Thymus (tissue), 11 donors: ENCODE data around the gene GPR173. TPM values are rescaled to one million over a fixed set of nuclear protein-coding genes. Genes with fewer than 3 reads are reported as not detected.

Experiments used
- DNase-seq, 9 donors: peaks; one replicate each; pipeline ENCODE4 v3.0.0-alpha.2; 2013; ENCODE audit warnings: low spot score in 9 of 9, low read depth in 6 of 9, missing footprints in 1 of 9
- H3K27ac ChIP-seq, 2 donors: one replicate each; pipeline ENCODE4 v1.5.1; 2013; ENCODE audit warnings: control low read depth in 1 of 2, low read depth in 1 of 2, low read length in 1 of 2, mild to moderate bottlenecking in 1 of 2, moderate library complexity in 1 of 2
- H3K27me3 ChIP-seq, 2 donors: one replicate each; pipeline ENCODE4 v1.5.1; 2013; ENCODE audit warnings: low read length in 1 of 2; ENCODE audit not compliant: control insufficient read depth in 2 of 2, insufficient read depth in 1 of 2
- H3K36me3 ChIP-seq, 2 donors: one replicate each; pipeline ENCODE4 v1.5.1; 2013; ENCODE audit warnings: low read length in 1 of 2, mild to moderate bottlenecking in 1 of 2, moderate library complexity in 1 of 2; ENCODE audit not compliant: control insufficient read depth in 2 of 2, insufficient read depth in 2 of 2
- H3K4me1 ChIP-seq, 2 donors: one replicate each; pipeline ENCODE4 v1.5.1; 2013; ENCODE audit warnings: low read length in 2 of 2; ENCODE audit not compliant: control insufficient read depth in 2 of 2, insufficient read depth in 2 of 2
- H3K4me3 ChIP-seq, 2 donors: one replicate each; pipeline ENCODE4 v1.5.1; 2013; ENCODE audit warnings: low read length in 2 of 2, control low read depth in 1 of 2, mild to moderate bottlenecking in 1 of 2
- H3K9me3 ChIP-seq, 2 donors: one replicate each; pipeline ENCODE4 v1.5.1; 2013; ENCODE audit warnings: low read length in 1 of 2, mild to moderate bottlenecking in 1 of 2; ENCODE audit not compliant: control insufficient read depth in 2 of 2, insufficient read depth in 1 of 2
- WGBS: extraction: QIAGEN DNeasy Blood & Tissue Kit; methylation state at CpG from one replicate; pipeline ENCODE4 v1.1.7; 2013; 5-methylcytosine and 5-hydroxymethylcytosine counted together
- polyA plus RNA-seq: library from polyadenylated mRNA; stranded (reverse); fragments of 200-250 nt; gene quantifications from one replicate; pipeline ENCODE4 v1.2.3, GENCODE V29; 2013
- total RNA-seq: library from RNA; stranded (reverse); fragments of 120-200 nt; gene quantifications from one replicate; pipeline ENCODE4 v1.2.4, GENCODE V29; 2013
- donor health status: healthy.

The GPR173 gene
- total and polyA plus RNA-seq, 2 donors: 0.61 to 1.5 TPM

GRCh38 chrX:53013291-53013690, 35.3 kb upstream of the GPR173 start:
- H3K9me3 ChIP-seq: no peaks in the 10 kb centered on the region
- no peaks in the 10 kb centered on the region for H3K27me3 ChIP-seq
- DNase-seq: no peak
- H3K4me1 ChIP-seq: no peaks in the 10 kb centered on the region
- H3K27ac ChIP-seq: no peak overlapping the region
- H3K4me3 ChIP-seq: no peak overlapping the region
- no peaks in the 10 kb centered on the region for H3K36me3 ChIP-seq
- 94% methylated on average over 1 of the region's 1 CpG for WGBS

GRCh38 chrX:53018627-53019026, 30.0 kb upstream of the GPR173 start:
- Histone ChIP-seq H3K27me3 (no peaks in the 10 kb centered on the region), H3K4me3 (no peak overlapping the region), H3K36me3 (no peaks in the 10 kb centered on the region), H3K4me1 (no peaks in the 10 kb centered on the region), H3K9me3 (no peaks in the 10 kb centered on the region), H3K27ac (no peak overlapping the region)
- WGBS: 39% methylated on average over 4 of the region's 4 CpGs
- DNase-seq: no peak

- Histone ChIP-seq H3K27ac (no peak overlapping the region), H3K4me3 (no peak overlapping the region), H3K27me3 (no peaks in the 10 kb centered on the region), H3K36me3 (no peaks in the 10 kb centered on the region), H3K9me3 (no peaks in the 10 kb centered on the region), H3K4me1 (no peaks in the 10 kb centered on the region)
- DNase-seq: no peak
- WGBS: 78% methylated on average over 8 of the region's 8 CpGs
Observed at GRCh38 chrX:53022381-53022780, 26.2 kb upstream of the GPR173 start.

- Histone ChIP-seq H3K4me3 (no peak overlapping the region), H3K27me3 (no peaks in the 10 kb centered on the region), H3K27ac (no peak overlapping the region), H3K4me1 (no peaks in the 10 kb centered on the region), H3K36me3 (no peaks in the 10 kb centered on the region), H3K9me3 (no peaks in the 10 kb centered on the region)
- no peak for DNase-seq
- WGBS: 97% methylated on average over 1 of the region's 1 CpG
Observed at GRCh38 chrX:53028678-53029077, 19.9 kb upstream of the GPR173 start.

GRCh38 chrX:53031380-53031779, 17.2 kb upstream of the GPR173 start:
- no peaks in the 10 kb centered on the region for H3K36me3 ChIP-seq
- no peak for DNase-seq
- H3K27me3 ChIP-seq: no peaks in the 10 kb centered on the region
- H3K9me3 ChIP-seq: no peaks in the 10 kb centered on the region
- H3K4me1 ChIP-seq: no peaks in the 10 kb centered on the region
- 75% methylated on average over 4 of the region's 4 CpGs for WGBS
- H3K27ac ChIP-seq: no peak overlapping the region
- H3K4me3 ChIP-seq: no peak overlapping the region

GRCh38 chrX:53036149-53036548, 12.4 kb upstream of the GPR173 start:
- no peak overlapping the region for H3K4me3 ChIP-seq
- H3K27me3 ChIP-seq: no peaks in the 10 kb centered on the region
- H3K27ac ChIP-seq: no peak overlapping the region
- H3K9me3 ChIP-seq: no peaks in the 10 kb centered on the region
- no peaks in the 10 kb centered on the region for H3K4me1 ChIP-seq
- 83% methylated on average over 5 of the region's 5 CpGs for WGBS
- no peak for DNase-seq
- H3K36me3 ChIP-seq: no peaks in the 10 kb centered on the region

GRCh38 chrX:53039236-53039635, 9.4 kb upstream of the GPR173 start:
- Histone ChIP-seq H3K4me1 (no peaks in the 10 kb centered on the region), H3K27me3 (peaks cover 0 to 2% of the 10 kb centered on the region in 2 donors), H3K36me3 (no peaks in the 10 kb centered on the region), H3K9me3 (no peaks in the 10 kb centered on the region), H3K4me3 (no peak overlapping the region), H3K27ac (no peak overlapping the region)
- 87% methylated on average over 4 of the region's 4 CpGs for WGBS
- DNase-seq: no peak

GRCh38 chrX:53044995-53045394, 3.6 kb upstream of the GPR173 start:
- no peak for DNase-seq
- H3K27me3 ChIP-seq: peaks cover 0 to 14% of the 10 kb centered on the region in 2 donors
- H3K4me3 ChIP-seq: no peak overlapping the region
- H3K4me1 ChIP-seq: peaks cover 0 to 3% of the 10 kb centered on the region in 2 donors
- H3K27ac ChIP-seq: no peak overlapping the region
- WGBS: 94% methylated on average over 5 of the region's 5 CpGs
- no peaks in the 10 kb centered on the region for H3K36me3 ChIP-seq
- H3K9me3 ChIP-seq: no peaks in the 10 kb centered on the region

GRCh38 chrX:53047228-53047627, 1.4 kb upstream of the GPR173 start:
- 96% methylated on average over 6 of the region's 6 CpGs for WGBS
- peaks cover 0 to 3% of the 10 kb centered on the region in 2 donors for H3K4me1 ChIP-seq
- H3K4me3 ChIP-seq: no peak overlapping the region
- peaks cover 0 to 14% of the 10 kb centered on the region in 2 donors for H3K27me3 ChIP-seq
- no peaks in the 10 kb centered on the region for H3K36me3 ChIP-seq
- no peak overlapping the region for H3K27ac ChIP-seq
- no peak for DNase-seq
- no peaks in the 10 kb centered on the region for H3K9me3 ChIP-seq

- 37% methylated on average over 8 of the region's 8 CpGs for WGBS
- H3K9me3 ChIP-seq: no peaks in the 10 kb centered on the region
- peaks cover 0 to 12% of the 10 kb centered on the region in 2 donors for H3K27me3 ChIP-seq
- H3K36me3 ChIP-seq: no peaks in the 10 kb centered on the region
- H3K4me1 ChIP-seq: peaks cover 0 to 3% of the 10 kb centered on the region in 2 donors
- H3K27ac ChIP-seq: no peak overlapping the region
- no peak for DNase-seq
- H3K4me3 ChIP-seq: peak overlapping the region in 1 of 2 donors; percentile 48
Observed at GRCh38 chrX:53049127-53049517, 533 bp downstream of the GPR173 start.
